Endothelial cell of umbilical vein (primary cell): ENCODE data around the gene HGF.

Source experiments
- JUN ChIP-seq: IDR thresholded peaks from 2 replicates; pipeline ENCODE4 v1.6.1; 2011; ENCODE audit warnings: borderline replicate concordance, low read depth; ENCODE audit not compliant: insufficient read length, insufficient read depth
- POLR2AphosphoS5 ChIP-seq: IDR thresholded peaks from 2 replicates; pipeline ENCODE4 v1.6.1; 2012; ENCODE audit warnings: low read depth, mild to moderate bottlenecking, control low read depth, low read length, moderate library complexity; ENCODE audit not compliant: insufficient read depth

GRCh38 chr7:81676813-81677212 lies 93.0 kb downstream of the HGF start:
- TF ChIP-seq JUN: no peak
- no peak for TF ChIP-seq POLR2AphosphoS5
